ENCODE data around the gene DPT. TPM values are rescaled to one million over a fixed set of nuclear protein-coding genes. Genes with fewer than 3 reads are reported as not detected.

Gene DPT
- total and polyA plus RNA-seq, 3 donors from 2014 or later, result 6.9 to 78.7 (median 8.2) TPM

DNA sequence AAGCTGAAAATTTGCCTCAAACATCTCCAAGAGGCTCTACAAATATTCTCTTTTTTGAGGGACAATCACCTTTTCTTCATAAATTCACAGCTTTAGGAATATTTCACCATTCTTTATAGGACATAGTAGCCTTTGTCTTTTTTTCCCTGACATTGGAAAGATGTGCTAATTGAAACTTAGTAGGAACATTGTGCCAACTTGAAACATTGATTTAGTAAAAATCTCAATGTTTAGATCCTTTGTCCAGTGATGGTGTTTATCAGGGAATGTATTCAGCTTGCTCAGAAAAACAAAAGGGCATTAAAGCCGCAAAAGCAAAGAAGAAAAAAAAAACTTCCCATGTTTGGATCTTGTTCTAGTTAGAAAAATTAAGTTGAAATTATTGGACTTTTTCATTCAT lies 52.1 kb downstream of the DPT start:
- no peak for TF ChIP-seq POLR2A (IDR thresholded peaks at IDR 0.05)
- TF ChIP-seq, protein P1, sequence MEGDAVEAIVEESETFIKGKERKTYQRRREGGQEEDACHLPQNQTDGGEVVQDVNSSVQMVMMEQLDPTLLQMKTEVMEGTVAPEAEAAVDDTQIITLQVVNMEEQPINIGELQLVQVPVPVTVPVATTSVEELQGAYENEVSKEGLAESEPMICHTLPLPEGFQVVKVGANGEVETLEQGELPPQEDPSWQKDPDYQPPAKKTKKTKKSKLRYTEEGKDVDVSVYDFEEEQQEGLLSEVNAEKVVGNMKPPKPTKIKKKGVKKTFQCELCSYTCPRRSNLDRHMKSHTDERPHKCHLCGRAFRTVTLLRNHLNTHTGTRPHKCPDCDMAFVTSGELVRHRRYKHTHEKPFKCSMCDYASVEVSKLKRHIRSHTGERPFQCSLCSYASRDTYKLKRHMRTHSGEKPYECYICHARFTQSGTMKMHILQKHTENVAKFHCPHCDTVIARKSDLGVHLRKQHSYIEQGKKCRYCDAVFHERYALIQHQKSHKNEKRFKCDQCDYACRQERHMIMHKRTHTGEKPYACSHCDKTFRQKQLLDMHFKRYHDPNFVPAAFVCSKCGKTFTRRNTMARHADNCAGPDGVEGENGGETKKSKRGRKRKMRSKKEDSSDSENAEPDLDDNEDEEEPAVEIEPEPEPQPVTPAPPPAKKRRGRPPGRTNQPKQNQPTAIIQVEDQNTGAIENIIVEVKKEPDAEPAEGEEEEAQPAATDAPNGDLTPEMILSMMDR (IDR thresholded peaks at IDR 0.05), result no peak
- H3K27ac ChIP-seq, result peak overlapping the region; percentile 14 to 52
- no peaks in the 10 kb centered on the region for H3K36me3 ChIP-seq (ENCODE audit: low read depth, missing control alignments)
- peaks cover 24% of the 10 kb centered on the region for H3K4me1 ChIP-seq
- no peak for DNase-seq
- H3K27me3 ChIP-seq, result no peaks in the 10 kb centered on the region
- H3K9me3 ChIP-seq, result no peaks in the 10 kb centered on the region
- 66 to 69% methylated on average over 1 of the region's 1 CpG for WGBS, 2 donors
- intact Hi-C loops (cut with DNase I; ENCODE audit: low total_unique reads), result no loop called here
- H3K4me3 ChIP-seq, result no peak overlapping the region

GRCh38 chr1:168676029-168676812 lies 52.8 kb downstream of the DPT start:
- Histone ChIP-seq H3K27ac (peak overlapping the region; percentile 14 to 19), H3K27me3 (no peaks in the 10 kb centered on the region), H3K4me1 (peaks cover 24% of the 10 kb centered on the region), H3K4me3 (no peak overlapping the region), H3K9me3 (no peaks in the 10 kb centered on the region), H3K36me3 (ENCODE audit: low read depth, missing control alignments) (no peaks in the 10 kb centered on the region)
- 48 to 62% methylated on average over 6 of the region's 6 CpGs for WGBS, 2 donors
- TF ChIP-seq, protein P1 (IDR thresholded peaks at IDR 0.05), result no peak
- no peak for TF ChIP-seq POLR2A (IDR thresholded peaks at IDR 0.05)
- intact Hi-C loops (cut with DNase I; ENCODE audit: low total_unique reads), result no loop called here
- no peak for DNase-seq

- WGBS, 2 donors, result 86 to 87% methylated on average over 2 of the region's 2 CpGs
- no peaks in the 10 kb centered on the region for H3K27me3 ChIP-seq
- H3K4me1 ChIP-seq, result peaks cover 17% of the 10 kb centered on the region
- no peak for DNase-seq
- intact Hi-C loops (cut with DNase I; ENCODE audit: low total_unique reads), result no loop called here
- H3K36me3 ChIP-seq (ENCODE audit: low read depth, missing control alignments), result no peaks in the 10 kb centered on the region
- no peak overlapping the region for H3K4me3 ChIP-seq
- H3K27ac ChIP-seq, result no peak overlapping the region
- no peaks in the 10 kb centered on the region for H3K9me3 ChIP-seq
- TF ChIP-seq, protein P1 (IDR thresholded peaks at IDR 0.05), result no peak
- no peak for TF ChIP-seq POLR2A (IDR thresholded peaks at IDR 0.05)
These were observed 54.9 kb downstream of the DPT start for GRCh38 chr1:168673974-168674683.

GRCh38 chr1:168672278-168672677 lies 56.7 kb downstream of the DPT start:
- intact Hi-C loops (cut with DNase I; ENCODE audit: low total_unique reads), result no loop called here
- Histone ChIP-seq H3K4me3 (no peak overlapping the region), H3K27me3 (no peaks in the 10 kb centered on the region), H3K9me3 (no peaks in the 10 kb centered on the region), H3K27ac (no peak overlapping the region), H3K4me1 (peaks cover 14% of the 10 kb centered on the region), H3K36me3 (ENCODE audit: low read depth, missing control alignments) (no peaks in the 10 kb centered on the region)
- TF ChIP-seq POLR2A (IDR thresholded peaks at IDR 0.05), result no peak
- DNase-seq, result no peak
- WGBS, 2 donors, result 90 to 93% methylated on average over 1 of the region's 1 CpG

GRCh38 chr1:168671782-168672181 lies 57.2 kb downstream of the DPT start:
- H3K4me3 ChIP-seq, result no peak overlapping the region

More at GRCh38 chr1:168671782-168672181, 57.2 kb downstream of the DPT start:
- Histone ChIP-seq H3K36me3 (ENCODE audit: low read depth, missing control alignments) (no peaks in the 10 kb centered on the region), H3K27ac (no peak overlapping the region), H3K4me1 (peaks cover 14% of the 10 kb centered on the region), H3K27me3 (no peaks in the 10 kb centered on the region), H3K9me3 (no peaks in the 10 kb centered on the region)
- DNase-seq, result no peak
- TF ChIP-seq, protein P1 (IDR thresholded peaks at IDR 0.05), result no peak
- no peak for TF ChIP-seq POLR2A (IDR thresholded peaks at IDR 0.05)
- intact Hi-C loops (cut with DNase I; ENCODE audit: low total_unique reads), result no loop called here

Data from testis (tissue), 3 donors.